Left lobe of liver (tissue), 2 donors: ENCODE measurements around the gene AIG1. TPM values are rescaled to one million over a fixed set of nuclear protein-coding genes. Genes with fewer than 3 reads are reported as not detected.
"Not testable (repeated sequence)": the region's sequence is repeated elsewhere in the genome, so short reads cannot be mapped to it uniquely, and the experiment has no call there.

ENCODE experiments used
- ATAC-seq: fragments of 200-7000 bp; cut with Tn5 transposase; one replicate; pipeline ENCODE4 v1.9.1; 2020; ENCODE audit warnings: mild to moderate bottlenecking, moderate library complexity
- DNase-seq: peaks from one replicate; pipeline ENCODE4 v3.0.0-alpha.2; 2020; ENCODE audit warnings: low spot score
- total RNA-seq: library from RNA; stranded (reverse); gene quantifications from one replicate; pipeline ENCODE4 v1.2.1, GENCODE V29; 2021
- donor health status: DM: no; HTN: no; CAD: no; lungs with moderate emphysema.
- donor health status: DM: no; HTN: yes; CAD: no.

AIG1 gene
- total RNA-seq, 1 donor from 2014 or later: 96.8 TPM

GRCh38 chr6:143160439-143161220, 99.9 kb downstream of the AIG1 start:
- no peak for DNase-seq
- no peak for ATAC-seq

DNA sequence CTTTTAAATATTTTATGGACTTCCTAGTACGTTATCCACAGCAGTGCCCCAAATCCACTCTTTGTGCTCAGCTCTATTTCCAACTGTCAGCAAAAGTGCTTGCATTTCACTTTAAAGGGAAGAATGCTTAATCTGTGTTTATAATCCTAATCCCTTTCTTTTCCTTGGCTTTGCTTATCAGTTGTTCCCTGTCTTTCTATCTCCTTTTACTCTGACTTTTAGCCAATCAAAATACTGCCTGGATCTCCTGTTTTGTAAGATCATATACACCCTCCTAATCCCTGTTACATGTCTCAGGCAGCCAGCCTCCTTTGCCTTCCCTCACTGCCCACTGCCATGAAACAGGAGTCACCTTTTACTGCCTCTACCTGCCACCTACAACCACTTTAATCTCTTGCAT, 102.9 kb downstream of the AIG1 start:
- ATAC-seq (no peak), DNase-seq (no peak)

DNA sequence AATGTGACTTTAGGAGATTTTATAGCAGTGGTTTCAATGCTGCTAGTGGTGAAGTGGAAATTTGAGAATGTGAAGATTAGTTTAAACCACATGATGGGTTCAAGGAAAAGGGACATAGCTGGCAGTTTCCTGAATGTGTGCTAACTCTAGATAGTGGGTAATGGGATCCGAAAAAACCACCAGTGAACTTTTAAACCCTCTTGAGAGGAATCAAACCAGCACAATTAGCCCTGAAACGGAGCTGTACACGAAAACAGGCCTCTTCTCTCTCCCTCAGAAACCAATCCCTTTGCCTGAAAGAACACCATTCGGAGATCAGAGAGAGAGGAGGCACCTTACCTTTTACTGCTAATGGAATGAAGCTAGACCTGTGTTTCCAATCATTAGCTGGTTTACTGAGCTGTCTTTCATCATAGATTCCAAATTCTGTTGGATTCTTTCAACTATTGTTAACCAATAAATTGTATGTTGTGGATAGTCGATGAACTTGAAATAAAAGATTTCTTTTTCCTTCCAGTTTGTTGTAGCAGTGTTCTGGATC, 103.9 kb downstream of the AIG1 start:
- ATAC-seq (no peak), DNase-seq (no peak)

GRCh38 chr6:143165315-143165855, 104.7 kb downstream of the AIG1 start:
- DNase-seq (no peak), ATAC-seq (no peak)

- no peak for ATAC-seq
- DNase-seq: no peak
Observed at GRCh38 chr6:143166247-143166695, 105.6 kb downstream of the AIG1 start.

DNA sequence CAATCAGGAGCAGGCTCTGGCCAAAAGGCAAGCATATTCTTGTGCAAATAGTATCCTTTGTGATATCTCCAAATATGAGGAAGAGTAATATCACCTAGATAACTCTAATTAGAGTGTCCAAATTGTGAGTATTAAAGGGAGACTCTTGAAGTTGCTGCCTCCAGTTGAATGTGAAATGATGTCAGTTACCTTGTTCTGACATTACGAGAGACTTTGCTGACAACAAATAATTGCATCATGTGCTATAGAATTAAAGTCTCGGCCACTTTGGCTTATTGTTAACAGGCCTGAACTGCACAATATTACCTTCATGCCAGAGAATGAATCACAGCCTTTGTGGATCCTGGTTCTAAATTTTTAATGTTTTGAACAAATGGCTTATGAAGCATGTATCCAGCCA, 106.5 kb downstream of the AIG1 start:
- DNase-seq (no peak), ATAC-seq (no peak)

- DNase-seq, ATAC-seq: not testable (repeated sequence)
Observed at GRCh38 chr6:143168396-143168816, 107.7 kb downstream of the AIG1 start.

- DNase-seq: no peak
- no peak for ATAC-seq
Observed at GRCh38 chr6:143169440-143169839, 108.8 kb downstream of the AIG1 start.

DNA sequence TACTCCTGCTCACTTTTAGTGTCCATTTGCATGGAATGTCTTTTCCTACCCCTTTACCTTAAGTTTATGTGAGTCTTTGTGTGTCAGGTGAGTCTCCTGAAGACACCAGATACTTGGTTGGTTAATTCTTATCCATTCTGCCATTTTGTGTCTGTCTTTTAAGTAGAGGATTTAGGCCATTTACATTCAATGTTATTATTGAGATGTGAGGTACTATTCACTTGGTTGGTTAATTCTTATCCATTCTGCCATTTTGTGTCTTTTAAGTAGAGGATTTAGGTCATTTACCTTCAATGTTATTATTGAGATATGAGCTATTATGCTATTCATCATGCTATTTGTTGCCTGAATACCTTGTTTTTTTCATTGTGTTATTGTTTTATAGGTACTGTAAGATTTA, 113.8 kb downstream of the AIG1 start:
- ATAC-seq: no peak

DNA sequence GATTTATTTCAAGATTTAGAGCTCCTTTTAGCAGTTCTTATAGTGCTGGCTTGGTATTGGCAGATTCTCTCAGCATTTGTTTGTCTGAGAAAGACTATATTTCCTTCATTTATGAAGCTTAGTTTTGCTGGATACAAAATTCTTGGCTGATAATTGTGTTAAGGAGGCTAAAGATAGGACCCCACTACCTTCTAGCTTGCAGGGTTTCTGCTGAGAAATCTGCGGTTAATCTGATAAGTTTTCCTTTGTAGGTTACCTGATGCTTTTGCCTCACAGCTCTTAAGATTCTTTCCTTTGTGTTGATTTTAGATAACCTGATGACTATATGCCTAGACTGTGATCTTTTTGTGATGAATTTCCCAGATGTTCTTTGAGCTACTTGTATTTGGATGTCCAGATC, 114.3 kb downstream of the AIG1 start:
- no peak for ATAC-seq
- no peak for DNase-seq

More for the DNA sequence above, 113.8 kb downstream of the AIG1 start:
- DNase-seq: no peak

DNA sequence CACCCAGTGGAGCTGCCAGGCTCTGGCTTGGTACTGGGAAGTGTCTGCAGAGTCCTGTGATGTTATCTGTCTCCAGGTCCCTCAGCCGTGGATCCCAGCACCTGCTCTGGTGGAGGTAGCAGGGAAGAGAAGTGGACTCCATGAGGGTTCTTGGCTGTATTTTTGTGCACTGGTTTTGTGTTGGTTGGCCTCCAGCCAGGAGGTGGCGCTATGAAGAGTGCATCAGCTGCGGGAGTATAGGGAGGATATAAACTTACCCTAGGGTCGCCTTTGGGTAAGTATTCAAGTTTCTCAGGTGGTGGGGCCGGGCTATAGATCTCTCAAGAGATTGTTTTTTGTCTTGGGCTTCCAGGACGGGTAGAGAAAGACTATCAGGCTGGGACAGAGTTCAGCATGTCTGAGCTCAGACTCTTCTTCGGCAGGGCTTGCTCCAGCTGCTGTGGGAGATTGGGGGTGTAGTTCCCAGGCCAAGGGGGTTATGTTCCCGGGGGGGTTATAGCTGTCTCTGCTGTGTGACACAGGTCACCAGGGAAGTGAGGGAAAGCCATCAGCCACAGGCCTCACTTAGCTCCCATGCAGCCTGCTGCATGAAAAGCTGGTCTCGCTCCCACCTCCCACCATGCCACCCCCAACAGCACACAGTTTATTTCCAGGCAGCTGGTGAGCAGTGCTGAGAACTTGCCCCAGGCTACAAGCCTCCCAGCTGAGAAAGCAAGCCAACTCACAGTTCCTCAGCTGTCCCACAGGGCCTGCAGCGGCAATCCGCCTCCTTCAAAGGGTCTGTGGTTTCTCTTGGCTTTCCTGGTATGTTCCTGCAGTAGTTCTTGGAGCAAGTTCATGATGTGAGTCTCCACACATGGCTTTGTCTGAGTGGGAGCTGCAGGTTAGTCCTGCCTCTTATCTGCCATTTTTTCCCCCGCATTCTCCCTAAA, 115.7 kb downstream of the AIG1 start:
- ATAC-seq: no peak
- DNase-seq: no peak

DNA sequence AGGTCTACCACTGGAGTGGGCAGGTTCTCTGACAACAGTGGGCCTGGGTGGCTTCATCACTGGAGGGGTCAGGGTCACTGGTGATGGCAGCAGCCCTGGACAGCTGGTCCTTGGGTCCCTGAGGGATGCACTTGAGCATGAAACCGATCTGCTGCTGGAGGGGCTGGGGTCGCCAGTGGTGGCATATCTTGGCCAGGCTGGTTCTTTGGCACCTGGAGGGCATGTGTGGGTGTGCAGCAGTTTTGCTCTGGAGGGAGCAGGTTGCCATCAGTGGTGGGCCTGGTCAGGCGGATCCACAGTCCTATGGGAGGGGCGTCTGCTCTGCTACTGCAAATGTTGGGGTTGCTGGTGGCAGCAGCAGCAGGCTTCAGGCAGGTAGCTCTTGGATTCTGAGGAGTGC, 117.0 kb downstream of the AIG1 start:
- no peak for DNase-seq
- no peak for ATAC-seq

DNA sequence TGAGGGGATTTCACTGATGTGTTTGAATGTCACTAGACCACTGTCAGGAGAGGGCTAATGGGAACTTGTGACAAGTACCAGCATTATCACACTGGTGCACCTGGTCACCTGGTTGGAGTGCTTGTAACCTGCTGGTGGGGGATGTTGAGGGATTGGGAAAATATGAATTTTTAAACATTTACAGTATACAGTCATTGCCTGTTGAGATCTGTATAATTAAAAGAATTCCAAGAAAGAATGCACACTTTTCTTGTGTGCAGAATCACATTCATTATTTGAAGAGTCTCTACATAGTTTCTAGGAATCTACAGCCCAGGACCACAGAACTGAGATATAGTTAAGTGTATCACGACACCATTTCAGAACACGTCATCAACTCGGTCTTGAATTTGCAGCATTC, 118.4 kb downstream of the AIG1 start:
- ATAC-seq: no peak
- DNase-seq: no peak

GRCh38 chr6:143179901-143180612, 119.4 kb downstream of the AIG1 start:
- ATAC-seq (no peak), DNase-seq (no peak)

DNA sequence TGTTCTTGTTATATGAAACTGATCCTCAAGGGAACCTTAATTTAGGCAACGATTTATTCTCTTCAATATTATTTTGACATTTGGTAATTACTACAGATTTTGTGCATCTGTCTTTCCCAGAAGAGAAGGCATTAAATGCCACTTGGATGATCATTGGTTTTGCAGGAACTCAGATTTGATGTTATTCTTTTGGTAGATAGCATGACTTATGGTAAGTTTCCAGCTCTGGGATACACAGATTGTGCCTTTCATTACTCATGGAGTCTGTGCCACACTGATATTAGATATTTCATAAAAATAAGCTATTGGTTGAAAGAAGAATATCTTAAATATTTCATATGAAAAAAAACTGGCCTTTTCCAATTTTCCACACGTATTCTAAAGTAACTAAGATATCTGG, 120.1 kb downstream of the AIG1 start:
- ATAC-seq (no peak), DNase-seq (no peak)

DNA sequence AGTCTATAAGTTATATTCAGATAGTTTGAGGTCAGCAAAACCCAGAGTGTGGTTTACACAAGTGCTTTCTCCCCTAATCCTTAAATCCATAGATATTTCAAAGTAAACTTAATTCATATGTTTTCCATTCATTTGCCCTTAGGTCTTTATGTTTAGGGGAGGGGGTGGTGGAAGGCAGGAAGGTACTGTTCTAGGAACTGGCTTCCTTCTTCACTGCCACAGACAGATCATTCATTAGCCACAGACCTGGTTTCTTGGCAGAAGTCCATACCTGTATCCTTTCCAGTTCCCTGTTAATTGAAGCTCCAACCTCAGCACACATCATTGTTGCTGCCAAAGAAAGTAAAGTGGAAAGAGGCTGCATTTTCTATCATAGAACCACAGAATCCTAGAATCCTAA, 123.0 kb downstream of the AIG1 start:
- DNase-seq (no peak), ATAC-seq (peak; percentile 51)

GRCh38 chr6:143185288-143185687, 124.6 kb downstream of the AIG1 start:
- ATAC-seq: no peak
- no peak for DNase-seq

DNA sequence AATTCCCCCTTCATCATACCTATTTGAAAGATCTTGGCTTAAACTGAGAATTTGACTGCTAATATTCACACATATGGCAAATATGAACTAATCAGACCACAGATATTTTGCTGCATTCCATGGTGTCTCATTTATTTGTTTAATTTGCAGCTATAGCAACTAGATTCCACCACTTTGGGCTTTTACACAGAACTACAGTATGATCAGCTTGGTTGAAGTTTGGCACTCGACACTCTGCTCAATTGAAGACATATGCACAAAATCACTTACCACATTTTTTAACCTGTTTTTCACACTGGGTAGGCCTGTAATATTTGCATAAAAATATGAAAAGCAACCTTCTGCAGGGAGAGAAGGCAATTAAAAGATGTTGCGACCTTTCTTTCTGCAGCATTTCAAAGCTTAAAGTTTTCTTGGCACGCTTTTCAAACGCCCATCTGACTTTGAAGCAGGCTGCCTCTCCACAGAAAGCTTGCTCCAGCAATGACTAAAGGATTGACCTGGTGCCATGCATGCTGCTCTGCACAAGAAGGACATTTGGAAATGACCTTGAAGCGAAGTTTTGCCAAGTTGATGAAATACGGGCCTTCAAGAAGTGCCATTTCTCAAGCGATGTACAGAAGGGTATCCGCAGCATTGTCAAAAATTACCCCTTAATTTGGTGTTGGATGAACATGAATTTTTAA, 126.7 kb downstream of the AIG1 start:
- ATAC-seq: no peak

DNA sequence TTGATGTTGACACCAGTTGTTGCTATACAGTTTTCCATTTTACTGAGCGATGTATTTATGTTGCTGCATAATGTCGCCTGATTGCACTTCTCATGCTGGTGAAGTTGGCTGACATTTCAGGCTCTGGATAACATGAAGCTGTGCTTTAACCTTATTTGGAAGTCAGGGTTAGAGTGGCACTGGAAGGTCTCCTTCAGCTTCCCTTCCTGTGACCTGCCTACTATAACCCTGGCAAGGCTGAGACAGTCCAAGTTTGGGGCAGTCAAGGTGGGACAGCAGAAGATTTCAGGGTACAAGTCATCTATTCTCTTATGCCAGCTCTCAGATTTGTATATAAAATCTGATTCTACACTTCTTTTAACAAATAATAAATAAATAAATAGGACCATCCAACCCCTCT, 127.6 kb downstream of the AIG1 start:
- no peak for ATAC-seq
- no peak for DNase-seq

More for the DNA sequence above, 126.7 kb downstream of the AIG1 start:
- DNase-seq: no peak

DNA sequence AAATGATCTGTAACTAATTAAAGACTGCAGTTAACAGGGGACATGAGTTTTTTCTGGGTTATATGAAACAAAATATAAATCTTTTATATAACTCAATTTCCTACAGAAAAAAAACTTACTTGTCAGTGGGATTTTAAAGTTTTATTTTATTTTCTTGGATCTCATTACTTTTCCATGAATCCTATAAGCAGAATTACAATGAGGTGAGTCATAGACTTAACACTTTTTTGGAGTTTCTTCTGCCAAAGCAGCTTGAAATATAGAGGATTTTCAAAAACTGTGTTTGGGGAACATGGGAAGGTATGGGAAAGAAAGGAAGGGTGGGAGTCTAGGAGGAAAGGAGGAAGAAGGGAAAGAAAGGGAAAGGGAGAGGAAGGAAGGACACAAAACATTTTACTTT, 130.7 kb downstream of the AIG1 start:
- ATAC-seq (no peak), DNase-seq (no peak)
